ENCODE results near the gene CMIP.

CMIP gene

DNA sequence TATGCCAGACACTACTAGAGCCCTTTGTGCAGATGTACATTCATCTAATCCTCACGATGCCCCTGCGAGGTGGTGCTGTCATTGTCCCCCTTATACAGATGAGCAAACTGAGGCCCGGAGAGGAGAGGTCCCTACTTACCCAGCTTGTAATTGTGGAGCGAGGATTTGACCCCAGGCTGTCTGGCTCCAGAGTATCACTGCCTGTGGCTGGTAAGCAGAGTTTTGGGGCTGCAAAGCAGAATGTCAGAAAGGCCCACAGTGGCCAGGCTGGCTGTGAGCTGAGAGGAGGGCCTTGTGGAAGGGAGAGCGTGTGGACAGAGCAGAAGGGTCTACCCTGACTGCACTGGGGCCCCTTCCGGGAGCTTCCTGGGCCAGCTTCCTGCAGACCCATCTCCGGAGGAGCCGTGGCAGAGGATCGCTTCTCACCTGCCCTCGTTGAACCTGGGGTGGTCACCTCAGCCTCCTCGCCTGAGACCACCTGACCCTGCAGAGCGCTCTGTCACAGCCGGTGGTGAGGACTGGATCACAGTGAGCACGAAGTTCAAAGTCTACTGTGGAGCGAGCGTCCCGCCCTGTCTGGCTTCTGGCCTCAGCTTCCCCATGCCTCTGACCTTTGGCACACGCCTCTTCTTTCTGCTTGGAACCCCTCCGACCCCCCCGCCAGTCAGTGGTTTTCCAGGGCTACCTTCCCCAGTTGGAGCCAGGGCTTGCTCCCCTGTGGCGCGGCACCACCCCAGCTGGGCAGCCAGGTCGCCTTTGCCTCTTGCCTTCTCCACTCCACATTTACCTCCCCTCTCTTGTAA, 12.1 kb downstream of the CMIP start:
- no peak overlapping the region for H3K4me3 ChIP-seq (replicated peaks in 1 of 2; ENCODE audit: low read depth in 2 of 2, low read length in 2 of 2)
- TF ChIP-seq, protein P1, sequence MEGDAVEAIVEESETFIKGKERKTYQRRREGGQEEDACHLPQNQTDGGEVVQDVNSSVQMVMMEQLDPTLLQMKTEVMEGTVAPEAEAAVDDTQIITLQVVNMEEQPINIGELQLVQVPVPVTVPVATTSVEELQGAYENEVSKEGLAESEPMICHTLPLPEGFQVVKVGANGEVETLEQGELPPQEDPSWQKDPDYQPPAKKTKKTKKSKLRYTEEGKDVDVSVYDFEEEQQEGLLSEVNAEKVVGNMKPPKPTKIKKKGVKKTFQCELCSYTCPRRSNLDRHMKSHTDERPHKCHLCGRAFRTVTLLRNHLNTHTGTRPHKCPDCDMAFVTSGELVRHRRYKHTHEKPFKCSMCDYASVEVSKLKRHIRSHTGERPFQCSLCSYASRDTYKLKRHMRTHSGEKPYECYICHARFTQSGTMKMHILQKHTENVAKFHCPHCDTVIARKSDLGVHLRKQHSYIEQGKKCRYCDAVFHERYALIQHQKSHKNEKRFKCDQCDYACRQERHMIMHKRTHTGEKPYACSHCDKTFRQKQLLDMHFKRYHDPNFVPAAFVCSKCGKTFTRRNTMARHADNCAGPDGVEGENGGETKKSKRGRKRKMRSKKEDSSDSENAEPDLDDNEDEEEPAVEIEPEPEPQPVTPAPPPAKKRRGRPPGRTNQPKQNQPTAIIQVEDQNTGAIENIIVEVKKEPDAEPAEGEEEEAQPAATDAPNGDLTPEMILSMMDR (IDR thresholded peaks at IDR 0.05; ENCODE audit: low read depth, low read length) = no peak
- DNase-seq (ENCODE audit: low read depth in 2 of 2) = no peak

DNA sequence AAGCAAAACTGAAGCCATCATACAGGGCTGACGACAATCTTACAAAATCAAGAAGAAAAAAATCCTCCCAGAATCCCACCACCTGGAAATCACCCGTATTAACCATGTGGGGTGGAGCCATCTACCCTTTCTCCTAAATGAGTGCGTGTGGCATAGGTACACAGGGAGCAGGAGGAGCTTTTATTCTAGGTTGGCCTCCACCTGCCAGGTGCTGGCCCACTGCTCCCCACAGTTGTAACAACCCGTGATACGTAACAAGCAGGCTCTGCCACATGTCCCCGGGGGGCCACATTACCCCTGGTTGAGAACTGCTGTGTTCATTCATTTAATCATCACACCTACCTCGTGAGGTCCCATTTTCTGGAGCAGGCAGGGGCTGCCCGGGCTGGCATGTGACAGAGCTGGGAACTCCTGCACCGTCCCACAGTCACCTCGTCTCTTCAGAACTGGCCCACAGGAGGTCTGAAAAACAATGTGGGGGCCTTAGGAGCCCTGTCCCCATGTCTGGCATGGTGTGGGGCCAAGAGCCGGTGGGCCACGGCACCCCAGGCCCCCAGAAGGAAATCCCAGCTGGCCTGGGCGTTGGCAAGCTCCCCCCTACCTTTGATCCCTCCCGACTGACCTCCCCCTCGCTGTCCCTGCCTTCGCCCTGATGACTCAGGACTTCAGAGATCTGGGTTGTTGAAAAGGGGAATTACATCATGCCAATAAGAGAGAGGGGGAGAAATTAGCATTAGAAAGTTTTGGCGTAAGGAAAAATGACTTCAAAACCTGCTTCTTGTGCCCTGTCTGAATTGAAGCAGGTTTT, 12.9 kb downstream of the CMIP start:
- TF ChIP-seq, protein P1 (IDR thresholded peaks at IDR 0.05; ENCODE audit: low read depth, low read length) = no peak
- H3K4me3 ChIP-seq (replicated peaks in 1 of 2; ENCODE audit: low read depth in 2 of 2, low read length in 2 of 2) = no peak overlapping the region
- peak; percentile 60 to 73 for DNase-seq (ENCODE audit: low read depth in 2 of 2)

DNA sequence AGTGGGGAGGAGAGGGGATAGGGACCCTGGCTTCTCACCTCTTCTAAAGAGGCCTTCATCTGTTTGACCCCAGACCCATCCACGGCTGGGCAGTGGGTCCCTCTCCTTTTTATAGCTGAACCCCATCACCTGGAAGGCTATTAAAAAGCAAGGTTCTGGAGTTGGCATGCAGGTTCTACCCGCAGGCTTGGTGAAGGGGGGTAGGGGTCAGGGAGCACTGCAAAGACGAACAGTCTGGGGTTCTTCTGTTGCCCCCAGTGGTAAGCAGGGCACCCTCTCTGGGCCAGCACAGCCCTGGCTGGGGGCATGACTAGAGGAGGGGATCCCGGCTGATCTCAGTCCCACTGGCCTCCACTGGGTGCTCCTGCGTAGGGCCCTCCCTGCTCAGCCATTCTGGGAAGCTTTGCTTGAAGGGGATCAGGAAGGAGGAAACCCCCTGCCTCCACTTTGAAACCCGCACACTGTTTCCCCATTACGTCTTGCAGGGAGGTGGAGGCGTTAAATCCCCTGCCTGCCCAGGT, 13.6 kb downstream of the CMIP start:
- TF ChIP-seq, protein P1 (IDR thresholded peaks at IDR 0.05; ENCODE audit: low read depth, low read length) = no peak
- H3K4me3 ChIP-seq (replicated peaks in 1 of 2; ENCODE audit: low read depth in 2 of 2, low read length in 2 of 2) = no peak overlapping the region
- DNase-seq (ENCODE audit: low read depth in 2 of 2) = no peak

DNA sequence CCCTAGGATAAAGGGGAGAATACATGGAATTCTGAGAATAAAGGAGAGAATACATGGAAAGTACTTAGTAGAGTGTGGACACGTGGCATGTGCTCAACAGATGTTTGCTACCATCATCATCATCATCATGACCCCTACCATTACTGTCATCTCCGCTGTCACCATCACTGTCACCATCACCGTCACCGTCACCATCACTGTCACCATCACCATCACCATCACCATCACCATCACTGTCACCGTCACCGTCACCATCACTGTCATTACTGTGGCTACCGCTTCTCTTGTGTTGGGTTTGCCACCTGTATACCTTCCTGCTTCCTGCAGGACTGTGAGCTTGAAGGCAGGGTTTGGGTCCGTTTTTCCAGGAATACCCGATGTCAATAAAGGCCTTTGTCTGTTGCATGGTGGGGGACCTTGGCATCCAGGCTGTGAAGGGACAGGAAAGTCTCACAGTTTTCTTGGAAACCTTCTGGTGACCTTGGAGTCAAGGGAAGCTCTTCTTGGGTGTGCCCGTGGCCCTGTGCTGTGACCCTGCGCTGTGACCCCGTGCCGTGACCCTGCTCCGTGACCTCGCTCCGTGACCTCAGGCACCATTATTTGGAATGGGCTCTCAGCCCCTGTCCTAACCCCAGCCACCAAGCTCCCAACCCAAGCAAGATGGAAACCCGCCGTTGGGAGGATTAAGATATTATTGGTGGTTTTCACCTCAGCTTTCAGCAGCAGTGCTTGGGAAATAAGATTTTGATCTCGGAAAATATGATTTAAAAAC, 14.4 kb downstream of the CMIP start:
- TF ChIP-seq, protein P1 (IDR thresholded peaks at IDR 0.05; ENCODE audit: low read depth, low read length) = no peak
- no peak for DNase-seq (ENCODE audit: low read depth in 2 of 2)
- H3K4me3 ChIP-seq (replicated peaks in 1 of 2; ENCODE audit: low read depth in 2 of 2, low read length in 2 of 2) = no peak overlapping the region

- DNase-seq (ENCODE audit: low read depth in 2 of 2) = no peak
- TF ChIP-seq, protein P1 (IDR thresholded peaks at IDR 0.05; ENCODE audit: low read depth, low read length) = no peak
- no peak overlapping the region for H3K4me3 ChIP-seq (replicated peaks in 1 of 2; ENCODE audit: low read depth in 2 of 2, low read length in 2 of 2)
These were observed 15.5 kb downstream of the CMIP start for GRCh38 chr16:81460075-81460474.

DNA sequence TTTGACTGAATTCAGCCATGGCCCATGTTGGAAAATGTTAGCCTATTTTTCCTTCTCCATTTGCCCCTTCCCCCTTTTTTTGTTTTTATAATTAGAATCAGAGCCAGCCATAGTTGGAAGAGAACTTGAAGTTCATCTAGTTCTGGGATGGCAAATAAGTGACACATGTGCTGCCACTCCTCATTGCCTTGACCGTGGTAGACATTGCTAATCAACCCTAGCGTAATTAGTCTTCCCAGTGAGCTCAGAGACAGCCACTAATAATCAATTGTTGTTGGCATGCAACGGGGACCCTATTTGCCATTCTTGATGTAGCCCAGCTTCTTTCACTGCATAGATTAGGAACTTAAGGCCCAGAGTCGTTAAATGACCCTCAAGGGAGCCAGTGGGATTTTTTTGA, 16.6 kb downstream of the CMIP start:
- H3K4me3 ChIP-seq (replicated peaks in 1 of 2; ENCODE audit: low read depth in 2 of 2, low read length in 2 of 2) = no peak overlapping the region
- TF ChIP-seq, protein P1 (IDR thresholded peaks at IDR 0.05; ENCODE audit: low read depth, low read length) = no peak

More for the DNA sequence above, 16.6 kb downstream of the CMIP start:
- no peak for DNase-seq (ENCODE audit: low read depth in 2 of 2)

All from cardiac fibroblast (primary cell).